ENCODE data around the gene ST3GAL6.

The ST3GAL6 gene

DNA sequence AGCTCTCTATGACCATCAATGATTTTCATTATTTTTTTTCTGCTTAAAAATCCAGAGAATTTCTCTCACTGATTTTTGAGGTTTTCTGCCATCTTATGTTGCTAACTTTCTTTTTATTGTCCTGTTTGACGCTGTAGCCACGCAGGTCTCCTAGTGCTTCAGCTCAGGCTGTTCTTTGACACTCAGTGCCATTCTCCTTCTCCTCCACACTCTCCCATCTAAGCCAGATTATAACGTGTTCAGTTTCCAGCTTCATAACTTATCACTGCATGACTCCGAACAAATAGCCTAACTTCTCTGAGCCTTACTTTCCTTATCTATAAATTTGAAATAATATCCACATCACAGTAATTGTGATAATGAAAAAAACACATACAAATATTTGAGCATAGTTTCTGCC is 22.8 kb upstream of the ST3GAL6 start:
- no peak for DNase-seq

- DNase-seq: peak; percentile 51
These were observed 21.9 kb upstream of the ST3GAL6 start for GRCh38 chr3:98741121-98741716.

- DNase-seq: no peak
These were observed 20.1 kb upstream of the ST3GAL6 start for GRCh38 chr3:98743071-98743470.

DNA sequence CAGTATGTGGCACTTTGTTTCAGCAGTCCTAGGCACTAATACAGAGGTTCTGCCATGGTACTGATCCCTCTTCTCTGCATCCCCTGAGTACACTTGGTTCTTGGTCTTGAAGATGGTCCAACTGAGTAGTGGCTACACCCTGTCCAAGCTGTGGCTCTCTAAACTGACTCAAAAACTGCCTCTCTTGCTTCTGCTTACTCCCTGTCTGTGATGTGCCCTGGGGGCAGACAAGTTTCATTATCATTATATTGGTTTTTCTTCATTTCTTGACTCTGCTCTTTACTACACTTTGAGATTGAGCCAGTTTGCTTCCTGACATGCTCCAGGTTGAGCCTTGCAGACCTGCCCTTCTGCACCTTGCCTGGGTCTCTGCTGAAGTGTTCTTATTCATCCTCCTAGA is 18.9 kb upstream of the ST3GAL6 start:
- DNase-seq: no peak

GRCh38 chr3:98745718-98746117 is 17.4 kb upstream of the ST3GAL6 start:
- no peak for DNase-seq

GRCh38 chr3:98746122-98746521 is 17.0 kb upstream of the ST3GAL6 start:
- DNase-seq: no peak

DNA sequence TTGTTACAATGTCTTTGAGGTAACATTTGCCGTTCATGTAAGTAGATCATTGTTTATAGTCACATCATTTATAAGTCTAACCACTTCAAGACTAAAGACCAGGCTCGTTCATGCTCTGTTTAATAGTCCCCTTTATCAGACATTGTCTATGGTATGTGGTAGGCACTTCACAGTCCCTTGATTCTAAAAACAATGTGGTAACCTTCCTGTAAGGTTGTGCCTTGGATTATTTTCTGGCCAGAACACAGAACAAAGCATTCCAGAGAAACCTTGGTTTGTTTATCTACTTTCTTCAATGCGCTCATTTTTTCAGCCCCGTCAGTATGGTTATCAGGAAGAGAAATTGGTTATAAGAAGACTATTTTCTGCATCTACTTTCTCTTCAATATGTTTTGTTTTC is 16.3 kb upstream of the ST3GAL6 start:
- DNase-seq: no peak

DNA sequence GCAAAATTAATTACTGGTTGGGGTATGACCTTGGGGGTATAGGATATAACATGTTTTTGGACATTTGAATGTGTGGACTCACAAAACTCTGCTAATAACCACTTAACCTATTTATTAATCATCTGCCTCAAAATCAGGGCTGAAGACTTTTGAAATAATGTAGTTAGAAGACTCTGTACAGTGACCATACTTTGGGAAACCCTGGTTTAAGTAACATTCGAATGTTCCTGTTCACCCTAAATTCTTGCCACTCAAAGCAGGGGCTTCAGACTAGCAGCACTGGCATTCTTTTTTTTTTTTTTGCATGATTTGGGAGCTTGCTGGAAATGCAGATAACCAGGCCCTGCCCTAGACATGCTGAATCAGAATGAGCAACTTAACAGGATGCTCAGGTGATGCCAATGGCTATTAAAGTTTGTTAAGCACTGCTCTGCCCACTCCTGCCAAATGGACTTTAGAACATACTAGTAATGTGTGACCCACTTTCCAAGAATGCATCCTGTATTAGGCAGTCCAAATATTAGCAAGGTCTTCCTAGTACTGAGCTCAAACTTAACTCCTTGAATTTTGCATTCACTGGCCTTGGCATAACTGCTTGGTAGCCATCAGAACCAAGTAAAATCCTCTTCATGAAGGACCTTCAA is 12.7 kb upstream of the ST3GAL6 start:
- no peak for DNase-seq

GRCh38 chr3:98754483-98754882 is 8.7 kb upstream of the ST3GAL6 start:
- no peak for DNase-seq

DNA sequence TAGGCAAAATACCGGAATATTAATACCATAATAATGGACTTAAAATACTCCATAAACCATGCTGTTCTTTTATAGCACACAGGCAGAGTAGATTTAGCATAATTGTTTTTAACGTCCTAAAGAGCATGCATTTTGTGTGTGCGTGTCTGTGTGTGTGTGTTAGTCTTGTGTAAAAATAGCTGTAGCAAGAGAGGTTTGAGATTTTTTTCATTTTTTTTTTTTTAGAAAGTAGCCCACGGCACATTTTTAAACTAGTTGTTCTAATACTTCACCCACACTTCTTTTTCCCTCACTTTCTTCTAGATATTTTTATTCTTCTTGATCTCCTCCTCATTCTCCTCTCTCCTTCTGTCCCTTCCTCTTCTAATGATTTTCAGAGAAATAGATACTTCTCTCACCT is 7.5 kb upstream of the ST3GAL6 start:
- no peak for DNase-seq

DNA sequence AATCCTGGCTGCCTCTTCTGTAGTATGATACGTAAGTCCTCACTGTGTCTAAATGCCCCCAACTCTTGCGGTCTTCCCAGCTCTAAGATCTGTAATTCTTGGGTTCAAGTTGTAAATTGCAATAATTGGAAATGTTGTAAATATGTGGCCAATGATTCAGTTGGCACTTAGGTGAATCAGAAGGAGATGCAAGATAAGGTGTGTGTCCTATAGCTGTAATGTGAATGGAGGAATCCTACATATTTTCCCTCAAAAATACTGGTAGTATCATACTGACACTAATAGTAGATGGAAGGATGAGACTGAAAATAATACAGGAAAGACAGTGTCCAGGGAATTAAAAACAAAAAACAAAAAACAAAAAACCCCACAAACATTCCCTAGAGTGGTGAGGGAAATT is 3.5 kb upstream of the ST3GAL6 start:
- no peak for DNase-seq

DNA sequence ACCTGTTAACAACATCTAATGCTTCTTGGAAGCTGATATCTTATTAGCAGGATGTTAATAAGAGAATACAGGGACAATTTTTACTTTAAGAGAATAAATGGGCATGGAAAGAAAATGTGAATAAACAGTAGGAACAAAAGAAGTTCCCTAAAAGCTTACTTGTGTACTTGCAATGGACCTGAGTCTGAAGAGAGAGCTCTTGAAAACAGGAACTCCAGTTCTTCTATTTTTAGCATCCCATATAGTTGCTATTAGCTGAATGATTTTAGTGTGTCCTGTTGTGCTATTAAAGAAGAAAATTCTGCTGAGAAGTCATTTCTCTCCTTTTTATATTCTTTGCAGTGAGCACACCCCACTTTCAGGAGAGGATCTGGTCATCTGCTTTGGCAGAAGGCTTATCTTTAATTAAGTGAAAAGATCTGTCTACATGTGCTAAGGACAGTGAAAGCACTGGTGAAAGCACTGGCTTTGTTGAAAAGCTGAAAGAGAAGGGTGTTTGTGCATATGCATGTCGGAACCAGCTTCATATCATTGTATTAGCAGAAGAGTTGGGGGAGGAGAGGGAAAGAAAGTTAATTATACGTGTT is 1.4 kb upstream of the ST3GAL6 start:
- no peak for DNase-seq

GRCh38 chr3:98763819-98764418 is 779 bp downstream of the ST3GAL6 start:
- no peak for DNase-seq

- no peak for DNase-seq
These were observed 1.3 kb downstream of the ST3GAL6 start for GRCh38 chr3:98764472-98764884.

DNA sequence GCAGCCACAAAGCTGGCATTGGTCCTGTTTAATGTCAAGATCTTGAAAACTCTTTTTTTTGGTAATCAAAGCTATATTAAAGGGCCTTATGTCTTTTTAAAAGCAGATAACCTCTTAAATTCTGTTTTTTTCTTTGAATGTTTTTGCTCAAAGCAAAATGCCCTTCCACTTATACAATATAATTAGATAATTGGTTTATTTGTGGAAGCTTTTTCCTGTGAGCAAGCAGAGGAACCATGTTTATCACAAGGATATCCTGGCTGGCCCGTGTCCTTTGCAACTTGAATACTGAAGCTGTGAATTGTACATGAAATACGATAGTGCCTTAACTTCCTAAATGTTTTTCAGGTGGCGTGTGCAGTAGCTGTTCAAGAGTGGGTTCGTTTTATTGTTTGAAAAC is 2.6 kb downstream of the ST3GAL6 start:
- DNase-seq: no peak

- DNase-seq: no peak
These were observed 3.8 kb downstream of the ST3GAL6 start for GRCh38 chr3:98766924-98767323.

- no peak for DNase-seq
These were observed 5.8 kb downstream of the ST3GAL6 start for GRCh38 chr3:98768961-98769360.

DNA sequence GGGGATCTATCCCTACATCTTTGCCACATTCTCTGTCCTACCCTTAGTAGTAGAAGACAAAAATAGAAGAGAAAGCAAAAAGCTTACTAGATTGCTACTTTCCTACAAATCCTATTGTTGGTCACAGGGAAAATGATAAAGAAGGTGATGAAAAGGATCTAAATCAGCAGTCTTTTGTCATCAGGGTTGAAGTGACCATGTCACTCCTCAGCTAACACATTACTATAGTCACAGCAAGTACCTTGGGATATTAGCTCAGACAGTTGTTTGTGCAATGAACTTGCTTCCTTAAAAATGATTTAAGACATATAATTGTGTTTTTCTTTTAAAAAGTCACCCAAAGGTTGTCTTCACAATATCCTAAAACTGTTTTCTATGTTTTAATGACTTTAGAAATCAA is 6.3 kb downstream of the ST3GAL6 start:
- DNase-seq: no peak

DNA sequence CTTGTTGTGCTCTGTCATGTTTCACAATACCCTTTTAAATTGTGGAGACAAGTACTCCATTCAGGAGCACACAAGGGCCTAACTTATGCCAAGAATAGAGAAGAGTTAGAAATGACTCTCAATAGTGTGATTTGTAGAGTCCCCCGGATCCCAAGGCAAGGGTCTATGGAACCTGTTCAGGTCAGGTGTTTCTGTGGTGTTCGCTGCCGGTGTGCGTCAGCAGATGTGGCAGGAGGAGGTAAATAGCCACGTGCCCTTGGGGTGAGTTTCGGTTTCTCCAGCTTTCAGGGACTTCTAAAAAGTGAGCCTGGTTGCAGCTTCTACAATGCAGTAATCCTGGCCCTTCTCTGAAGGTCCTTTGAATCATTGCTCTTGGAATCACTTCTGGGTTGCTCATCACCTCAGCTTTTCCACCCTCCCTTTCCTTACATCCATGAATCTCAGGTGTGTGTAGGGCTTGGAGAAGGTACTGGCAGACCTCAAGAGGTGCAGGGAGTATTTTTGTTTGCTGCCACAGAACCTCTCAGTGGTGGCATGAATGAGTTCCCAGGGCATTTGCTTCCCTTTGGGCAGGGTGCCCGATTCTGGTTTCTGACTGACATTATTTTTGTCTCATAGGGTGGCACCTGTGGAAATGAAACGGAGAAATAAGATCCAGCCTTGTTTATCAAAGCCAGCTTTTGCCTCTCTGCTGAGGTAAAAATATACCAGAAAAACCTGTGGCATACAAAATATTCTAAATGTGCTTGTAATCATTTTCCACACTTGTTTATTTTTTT is 7.3 kb downstream of the ST3GAL6 start:
- DNase-seq: no peak

GRCh38 chr3:98772022-98772421 is 8.9 kb downstream of the ST3GAL6 start:
- no peak for DNase-seq

- no peak for DNase-seq
These were observed 12.5 kb downstream of the ST3GAL6 start for GRCh38 chr3:98775459-98776139.

- no peak for DNase-seq
These were observed 13.0 kb downstream of the ST3GAL6 start for GRCh38 chr3:98776140-98776493.

DNA sequence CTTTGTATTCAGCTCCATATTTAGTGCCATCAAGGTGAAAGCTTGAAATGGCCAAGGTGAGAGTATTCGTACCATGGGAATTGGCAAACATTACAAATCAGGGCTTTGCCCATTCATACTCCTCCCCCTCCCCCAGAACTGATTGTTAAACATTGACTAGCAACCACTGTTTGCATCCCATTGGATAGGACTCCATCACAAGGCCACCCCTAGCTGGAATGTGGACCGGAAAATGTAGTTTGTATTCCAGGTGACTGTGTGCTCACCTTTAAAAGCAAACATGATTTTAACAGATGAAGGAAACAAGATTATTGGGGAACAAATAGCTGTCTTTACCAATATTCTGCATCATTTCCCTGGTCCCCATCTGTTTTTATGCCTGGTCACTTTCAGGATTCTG is 14.1 kb downstream of the ST3GAL6 start:
- DNase-seq: no peak
